Measurements from ENCODE around the gene SUGT1. TPM values are rescaled to one million over a fixed set of nuclear protein-coding genes. Genes with fewer than 3 reads are reported as not detected.
"Not testable (repeated sequence)": the region's sequence is repeated elsewhere in the genome, so short reads cannot be mapped to it uniquely, and the experiment has no call there.

The SUGT1 gene
- total RNA-seq, 1 donor from 2014 or later: 46.6 TPM

DNA sequence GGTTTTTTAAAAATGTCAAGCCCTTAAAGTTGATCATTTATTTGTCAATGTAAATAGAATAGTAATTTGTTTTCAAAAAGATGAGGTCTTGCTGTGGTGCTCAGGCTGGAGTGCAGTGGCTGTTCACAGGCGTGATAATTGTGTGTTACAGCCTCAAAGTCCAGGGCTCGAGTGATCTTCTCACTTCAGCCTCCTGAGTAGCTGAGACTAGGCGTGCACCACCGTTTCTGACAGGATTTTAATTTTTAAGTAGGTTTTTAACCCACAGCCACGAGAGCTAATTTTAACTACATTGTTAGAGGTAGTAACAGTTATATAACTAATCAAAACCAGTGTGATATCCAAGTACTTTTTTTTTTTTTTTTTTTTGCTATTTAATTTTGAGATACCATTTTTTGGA is 43.9 kb downstream of the SUGT1 start:
- H3K27ac Mint-ChIP-seq (ENCODE audit: unreplicated experiment): no peak overlapping the region
- peaks cover 7% of the 10 kb centered on the region for H3K36me3 Mint-ChIP-seq (ENCODE audit: low read depth)
- no peaks in the 10 kb centered on the region for H3K4me1 Mint-ChIP-seq (ENCODE audit: low read depth)
- no peak for DNase-seq (ENCODE audit: low spot score)
- TF ChIP-seq, protein P1, sequence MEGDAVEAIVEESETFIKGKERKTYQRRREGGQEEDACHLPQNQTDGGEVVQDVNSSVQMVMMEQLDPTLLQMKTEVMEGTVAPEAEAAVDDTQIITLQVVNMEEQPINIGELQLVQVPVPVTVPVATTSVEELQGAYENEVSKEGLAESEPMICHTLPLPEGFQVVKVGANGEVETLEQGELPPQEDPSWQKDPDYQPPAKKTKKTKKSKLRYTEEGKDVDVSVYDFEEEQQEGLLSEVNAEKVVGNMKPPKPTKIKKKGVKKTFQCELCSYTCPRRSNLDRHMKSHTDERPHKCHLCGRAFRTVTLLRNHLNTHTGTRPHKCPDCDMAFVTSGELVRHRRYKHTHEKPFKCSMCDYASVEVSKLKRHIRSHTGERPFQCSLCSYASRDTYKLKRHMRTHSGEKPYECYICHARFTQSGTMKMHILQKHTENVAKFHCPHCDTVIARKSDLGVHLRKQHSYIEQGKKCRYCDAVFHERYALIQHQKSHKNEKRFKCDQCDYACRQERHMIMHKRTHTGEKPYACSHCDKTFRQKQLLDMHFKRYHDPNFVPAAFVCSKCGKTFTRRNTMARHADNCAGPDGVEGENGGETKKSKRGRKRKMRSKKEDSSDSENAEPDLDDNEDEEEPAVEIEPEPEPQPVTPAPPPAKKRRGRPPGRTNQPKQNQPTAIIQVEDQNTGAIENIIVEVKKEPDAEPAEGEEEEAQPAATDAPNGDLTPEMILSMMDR (IDR thresholded peaks at IDR 0.05): no peak
- no peak overlapping the region for H3K4me3 Mint-ChIP-seq (ENCODE audit: unreplicated experiment)
- no peaks in the 10 kb centered on the region for H3K9me3 Mint-ChIP-seq (ENCODE audit: low read depth)
- H3K27me3 Mint-ChIP-seq (ENCODE audit: low read depth): no peaks in the 10 kb centered on the region

DNA sequence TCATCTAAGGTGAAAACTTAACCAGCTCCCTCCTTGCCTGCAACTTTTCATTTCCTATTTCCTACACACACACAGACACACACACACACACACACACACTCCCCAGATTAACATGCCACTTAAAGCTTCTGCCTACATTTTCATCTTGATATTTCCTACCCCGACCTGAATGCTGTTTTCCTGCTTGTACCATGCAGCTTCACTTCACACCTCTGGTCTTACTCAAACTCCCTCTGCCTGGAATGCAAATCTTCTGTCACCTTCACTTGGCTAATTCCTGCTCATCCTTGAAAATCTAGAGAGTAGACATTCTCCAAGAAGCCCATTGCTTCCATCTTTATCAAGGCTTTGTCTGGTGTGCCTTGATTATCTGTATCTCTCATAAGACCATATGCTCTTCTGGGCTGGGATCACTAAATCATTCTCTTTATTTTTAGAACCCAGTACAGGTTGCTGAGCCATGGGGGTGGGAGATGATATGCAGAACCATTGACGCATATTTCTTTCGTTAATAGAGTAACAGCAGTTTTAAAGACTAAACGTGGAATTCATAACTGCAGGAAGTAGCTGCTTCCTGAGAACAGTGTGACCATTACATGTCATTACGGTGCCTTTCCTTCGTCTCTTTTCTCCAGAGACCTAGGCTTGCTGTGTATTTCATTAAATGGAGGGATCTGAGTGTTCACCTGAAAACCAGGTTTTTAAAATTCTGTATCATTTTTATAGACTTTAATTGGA is 49.3 kb downstream of the SUGT1 start:
- Mint-ChIP-seq H3K4me1 (ENCODE audit: low read depth) (peaks cover 5% of the 10 kb centered on the region), H3K27ac (ENCODE audit: unreplicated experiment) (no peak overlapping the region), H3K27me3 (ENCODE audit: low read depth) (no peaks in the 10 kb centered on the region), H3K4me3 (ENCODE audit: unreplicated experiment) (no peak overlapping the region), H3K36me3 (ENCODE audit: low read depth) (peaks cover 4% of the 10 kb centered on the region), H3K9me3 (ENCODE audit: low read depth) (no peaks in the 10 kb centered on the region)
- TF ChIP-seq, protein P1 (IDR thresholded peaks at IDR 0.05): no peak
- DNase-seq (ENCODE audit: low spot score): no peak

DNA sequence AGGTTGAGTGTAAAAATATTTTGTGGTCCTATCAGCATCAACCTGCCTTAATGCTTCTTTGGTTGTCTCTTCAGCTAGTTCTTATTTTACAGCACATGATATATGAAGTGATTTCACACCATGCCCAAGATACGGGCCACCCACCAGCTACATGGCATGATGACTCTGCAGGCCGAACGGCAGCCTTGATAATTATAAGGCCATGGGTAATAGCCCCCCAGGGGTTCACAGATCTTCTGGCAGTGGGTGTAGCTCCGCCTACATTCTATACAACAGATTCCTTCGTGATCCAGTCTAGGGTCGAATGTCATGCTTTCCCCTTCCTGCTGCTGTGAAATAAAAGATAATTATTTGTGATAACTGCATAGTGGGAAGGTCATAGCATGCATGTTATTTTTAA is 50.8 kb downstream of the SUGT1 start:
- H3K36me3 Mint-ChIP-seq (ENCODE audit: low read depth): peaks cover 4% of the 10 kb centered on the region
- H3K9me3 Mint-ChIP-seq (ENCODE audit: low read depth): no peaks in the 10 kb centered on the region
- H3K4me1 Mint-ChIP-seq (ENCODE audit: low read depth): peaks cover 5% of the 10 kb centered on the region
- no peak overlapping the region for H3K4me3 Mint-ChIP-seq (ENCODE audit: unreplicated experiment)
- TF ChIP-seq, protein P1 (IDR thresholded peaks at IDR 0.05): no peak
- H3K27ac Mint-ChIP-seq (ENCODE audit: unreplicated experiment): no peak overlapping the region
- no peaks in the 10 kb centered on the region for H3K27me3 Mint-ChIP-seq (ENCODE audit: low read depth)
- DNase-seq (ENCODE audit: low spot score): no peak

DNA sequence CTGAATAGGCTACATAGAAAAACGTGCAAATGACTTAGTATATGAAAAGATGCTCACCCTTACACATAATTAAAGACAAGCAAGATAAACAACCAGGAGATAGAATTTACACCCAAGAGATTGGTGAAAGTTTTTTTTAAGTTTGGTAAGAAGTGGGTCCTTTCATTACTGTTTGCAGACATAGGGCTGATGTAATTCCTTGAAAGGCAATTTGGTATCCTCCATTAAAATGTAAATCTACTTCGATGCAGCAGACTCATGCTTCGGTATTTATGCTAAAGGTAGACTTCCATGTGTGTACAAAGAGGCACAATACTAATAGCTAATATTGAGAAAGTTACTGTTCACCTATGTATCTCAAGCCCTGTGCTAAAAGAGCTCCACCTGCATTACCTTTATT is 53.4 kb downstream of the SUGT1 start:
- DNase-seq (ENCODE audit: low spot score): no peak
- H3K27ac Mint-ChIP-seq (ENCODE audit: unreplicated experiment): no peak overlapping the region
- H3K27me3 Mint-ChIP-seq (ENCODE audit: low read depth): no peaks in the 10 kb centered on the region

DNA sequence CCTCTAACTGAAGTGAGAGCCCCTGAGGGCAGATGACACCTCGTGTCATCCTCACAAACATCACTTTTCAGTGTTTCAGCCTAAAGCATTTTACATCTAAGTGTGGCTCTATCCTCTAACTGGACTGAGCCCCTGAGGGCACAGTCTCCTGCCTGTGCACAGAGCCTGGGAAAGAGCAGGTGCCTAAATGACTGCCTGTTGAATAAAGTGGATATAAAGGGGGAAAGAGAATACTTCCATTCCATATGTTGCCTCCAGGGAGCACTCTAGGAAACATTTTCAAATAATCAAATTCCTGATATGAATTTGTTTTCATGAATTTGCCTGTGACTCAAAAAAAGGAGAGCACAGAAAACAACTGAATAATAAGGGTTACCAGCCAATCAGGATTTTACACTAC is 54.7 kb downstream of the SUGT1 start:
- Mint-ChIP-seq H3K36me3 (ENCODE audit: low read depth) (no peaks in the 10 kb centered on the region), H3K4me1 (ENCODE audit: low read depth) (peaks cover 5% of the 10 kb centered on the region), H3K4me3 (ENCODE audit: unreplicated experiment) (no peak overlapping the region), H3K27me3 (ENCODE audit: low read depth) (no peaks in the 10 kb centered on the region), H3K9me3 (ENCODE audit: low read depth) (no peaks in the 10 kb centered on the region), H3K27ac (ENCODE audit: unreplicated experiment) (no peak overlapping the region)
- no peak for DNase-seq (ENCODE audit: low spot score)
- TF ChIP-seq, protein P1 (IDR thresholded peaks at IDR 0.05): peak; percentile 48

More for the DNA sequence above, 53.4 kb downstream of the SUGT1 start:
- no peaks in the 10 kb centered on the region for H3K36me3 Mint-ChIP-seq (ENCODE audit: low read depth)
- TF ChIP-seq, protein P1 (IDR thresholded peaks at IDR 0.05): no peak
- H3K9me3 Mint-ChIP-seq (ENCODE audit: low read depth): no peaks in the 10 kb centered on the region
- peaks cover 5% of the 10 kb centered on the region for H3K4me1 Mint-ChIP-seq (ENCODE audit: low read depth)
- no peak overlapping the region for H3K4me3 Mint-ChIP-seq (ENCODE audit: unreplicated experiment)

DNA sequence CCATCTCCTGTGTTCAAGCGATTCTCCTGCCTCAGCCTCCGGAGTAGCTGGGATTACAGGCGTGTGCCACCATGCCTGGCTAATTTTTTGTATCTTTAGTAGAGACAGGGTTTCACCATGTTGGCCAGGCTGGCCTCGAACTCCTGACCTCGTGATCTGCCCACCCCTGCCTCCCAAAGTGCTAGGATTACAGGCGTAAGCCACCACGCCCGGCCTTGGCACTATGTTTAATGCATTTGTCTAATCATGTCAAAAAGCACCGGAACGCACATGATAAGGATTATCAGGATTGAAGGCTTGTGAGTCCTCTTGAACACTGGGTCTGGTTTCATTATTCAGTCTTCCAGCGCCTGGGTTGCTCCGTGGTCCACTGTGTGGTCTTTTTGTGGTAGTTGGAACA is 55.6 kb downstream of the SUGT1 start:
- not testable (repeated sequence) for H3K9me3 Mint-ChIP-seq (ENCODE audit: low read depth); H3K27ac Mint-ChIP-seq (ENCODE audit: unreplicated experiment); DNase-seq (ENCODE audit: low spot score); H3K27me3 Mint-ChIP-seq (ENCODE audit: low read depth); H3K4me3 Mint-ChIP-seq (ENCODE audit: unreplicated experiment); H3K36me3 Mint-ChIP-seq (ENCODE audit: low read depth); H3K4me1 Mint-ChIP-seq (ENCODE audit: low read depth)

All from chondrocyte (in vitro differentiated cells).